Tibial nerve (tissue), 4 donors: ENCODE data around the gene SH3TC1. TPM values are rescaled to one million over a fixed set of nuclear protein-coding genes. Genes with fewer than 3 reads are reported as not detected.
A peak's percentile ranks its signal among the peaks of the same experiment; 100 is the strongest.

Source experiments
- DNase-seq, 2 donors: peaks; one replicate each; pipeline ENCODE4 v3.0.0-alpha.2; 2019; ENCODE audit warnings: low spot score in 2 of 2
- H3K27ac ChIP-seq, 4 donors: fragments of 200-600 bp; sonication (generic) in 3 of 4; one replicate each; pipeline ENCODE4 v1.5.1; 2017 to 2019; ENCODE audit warnings: mild to moderate bottlenecking in 1 of 4
- H3K27me3 ChIP-seq, 2 donors: fragments of 200-600 bp; sonication (generic) in 1 of 2; one replicate each; pipeline versions ENCODE4 v1.5.1 to v1.6.0; 2017 to 2019
- H3K36me3 ChIP-seq, 3 donors: fragments of 200-600 bp; sonication (generic); one replicate each; pipeline ENCODE4 v1.5.1; 2018 to 2019
- H3K4me1 ChIP-seq, 4 donors: fragments of 200-600 bp; sonication (generic) in 3 of 4; one replicate each; pipeline ENCODE4 v1.5.1; 2017 to 2019
- H3K4me3 ChIP-seq, 4 donors: fragments of 200-600 bp; sonication (generic) in 3 of 4; one replicate each; pipeline ENCODE4 v1.5.1; 2017 to 2019; ENCODE audit warnings: mild to moderate bottlenecking in 1 of 4, moderate library complexity in 1 of 4
- H3K9me3 ChIP-seq, 4 donors: fragments of 200-600 bp; sonication (generic) in 3 of 4; one replicate each; pipeline ENCODE4 v1.5.1; 2017 to 2019
- EP300 ChIP-seq, 2 donors: sonication (generic); formaldehyde crosslinking; IDR thresholded peaks; one replicate each; pipeline ENCODE4 v1.6.1; 2017; ENCODE audit warnings: antibody characterized with exemption in 2 of 2, mild to moderate bottlenecking in 1 of 2
- POLR2A ChIP-seq, 2 donors: fragments of 450-650 bp; IDR thresholded peaks; one replicate each; pipeline ENCODE4 v1.6.1; 2017; ENCODE audit warnings: antibody characterized with exemption in 2 of 2, mild to moderate bottlenecking in 2 of 2, moderate library complexity in 2 of 2
- WGBS, 2 donors: methylation state at CpG; one replicate each; pipeline ENCODE4 v1.1.5; 2018; 5-methylcytosine and 5-hydroxymethylcytosine counted together
- total RNA-seq, 4 donors: library from RNA; depleted of rRNA; stranded (reverse); fragments of >200 nt; gene quantifications; one replicate each; pipeline ENCODE4 v1.1.0, GENCODE V29; 2016
- TF ChIP-seq, protein P1 (sequence below), 5 experiments: fragments of 200-600 bp in 3 of 5; fragments of 450-650 bp in 2 of 5; sonication (generic) in 3 of 5; IDR thresholded peaks; one replicate each; pipeline ENCODE4 v1.5.1; 2016 to 2019; ENCODE audit warnings: antibody characterized with exemption in 5 of 5, mild to moderate bottlenecking in 3 of 5, moderate library complexity in 2 of 5

Gene SH3TC1
- total RNA-seq, 4 donors from 2014 or later = 31.6 to 176 (median 69.7) TPM

- TF ChIP-seq, protein P1, sequence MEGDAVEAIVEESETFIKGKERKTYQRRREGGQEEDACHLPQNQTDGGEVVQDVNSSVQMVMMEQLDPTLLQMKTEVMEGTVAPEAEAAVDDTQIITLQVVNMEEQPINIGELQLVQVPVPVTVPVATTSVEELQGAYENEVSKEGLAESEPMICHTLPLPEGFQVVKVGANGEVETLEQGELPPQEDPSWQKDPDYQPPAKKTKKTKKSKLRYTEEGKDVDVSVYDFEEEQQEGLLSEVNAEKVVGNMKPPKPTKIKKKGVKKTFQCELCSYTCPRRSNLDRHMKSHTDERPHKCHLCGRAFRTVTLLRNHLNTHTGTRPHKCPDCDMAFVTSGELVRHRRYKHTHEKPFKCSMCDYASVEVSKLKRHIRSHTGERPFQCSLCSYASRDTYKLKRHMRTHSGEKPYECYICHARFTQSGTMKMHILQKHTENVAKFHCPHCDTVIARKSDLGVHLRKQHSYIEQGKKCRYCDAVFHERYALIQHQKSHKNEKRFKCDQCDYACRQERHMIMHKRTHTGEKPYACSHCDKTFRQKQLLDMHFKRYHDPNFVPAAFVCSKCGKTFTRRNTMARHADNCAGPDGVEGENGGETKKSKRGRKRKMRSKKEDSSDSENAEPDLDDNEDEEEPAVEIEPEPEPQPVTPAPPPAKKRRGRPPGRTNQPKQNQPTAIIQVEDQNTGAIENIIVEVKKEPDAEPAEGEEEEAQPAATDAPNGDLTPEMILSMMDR (IDR thresholded peaks at IDR 0.05) = no peak
- TF ChIP-seq EP300 (IDR thresholded peaks at IDR 0.05) = peak in 1 of 2 donors; percentile 38
- 51 to 61% methylated on average over 14 to 18 of the region's 19 CpGs for WGBS, 2 donors
- H3K9me3 ChIP-seq = no peaks in the 10 kb centered on the region
- H3K4me3 ChIP-seq = no peak overlapping the region
- H3K27ac ChIP-seq = peak overlapping the region in 1 of 4 donors; percentile 26
- H3K36me3 ChIP-seq = no peaks in the 10 kb centered on the region
- peaks cover 0 to 34% (median 0%) of the 10 kb centered on the region in 4 donors for H3K4me1 ChIP-seq
- peak; percentile 37 to 43 for DNase-seq
- H3K27me3 ChIP-seq = no peaks in the 10 kb centered on the region
Observed at GRCh38 chr4:8281519-8282133, 82.5 kb downstream of the SH3TC1 start.

GRCh38 chr4:8282134-8282641 is 83.1 kb downstream of the SH3TC1 start:
- peaks cover 0 to 29% (median 0%) of the 10 kb centered on the region in 4 donors for H3K4me1 ChIP-seq
- peak overlapping the region in 1 of 4 donors; percentile 26 for H3K27ac ChIP-seq
- no peaks in the 10 kb centered on the region for H3K9me3 ChIP-seq
- WGBS, 2 donors = 85 to 98% methylated on average over 6 to 9 of the region's 14 CpGs
- TF ChIP-seq, protein P1 (IDR thresholded peaks at IDR 0.05) = no peak
- no peak for TF ChIP-seq EP300 (IDR thresholded peaks at IDR 0.05)
- no peaks in the 10 kb centered on the region for H3K27me3 ChIP-seq
- no peak for DNase-seq
- no peaks in the 10 kb centered on the region for H3K36me3 ChIP-seq
- H3K4me3 ChIP-seq = no peak overlapping the region

DNA sequence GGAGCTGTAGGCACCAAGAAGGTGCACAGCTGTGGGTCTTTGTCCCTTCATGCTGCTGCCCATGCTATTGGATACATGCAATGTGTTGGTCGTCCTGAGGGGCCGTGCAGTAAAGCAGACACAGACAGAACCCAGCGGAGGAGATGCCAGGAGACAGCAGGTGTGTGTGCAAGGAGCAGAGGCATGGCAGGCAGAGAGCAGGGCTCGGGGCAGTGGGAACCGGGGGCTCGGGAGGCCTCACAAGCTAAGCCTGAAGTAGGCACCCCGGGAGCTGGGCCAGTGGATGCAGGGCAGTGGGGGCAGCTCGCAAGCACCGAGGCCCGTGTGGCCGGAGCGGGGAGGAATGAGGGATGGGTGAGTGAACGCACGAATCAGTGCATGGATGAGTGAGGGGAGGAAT is 83.7 kb downstream of the SH3TC1 start:
- Histone ChIP-seq H3K9me3 (no peaks in the 10 kb centered on the region), H3K27ac (no peak overlapping the region), H3K4me1 (peaks cover 0 to 24% (median 0%) of the 10 kb centered on the region in 4 donors), H3K27me3 (no peaks in the 10 kb centered on the region), H3K4me3 (no peak overlapping the region), H3K36me3 (no peaks in the 10 kb centered on the region)
- TF ChIP-seq EP300 (IDR thresholded peaks at IDR 0.05) = no peak
- TF ChIP-seq, protein P1 (IDR thresholded peaks at IDR 0.05) = no peak
- TF ChIP-seq POLR2A (IDR thresholded peaks at IDR 0.05) = no peak
- DNase-seq = no peak
- WGBS, 2 donors = 89% methylated on average over 14 of the region's 14 CpGs

DNA sequence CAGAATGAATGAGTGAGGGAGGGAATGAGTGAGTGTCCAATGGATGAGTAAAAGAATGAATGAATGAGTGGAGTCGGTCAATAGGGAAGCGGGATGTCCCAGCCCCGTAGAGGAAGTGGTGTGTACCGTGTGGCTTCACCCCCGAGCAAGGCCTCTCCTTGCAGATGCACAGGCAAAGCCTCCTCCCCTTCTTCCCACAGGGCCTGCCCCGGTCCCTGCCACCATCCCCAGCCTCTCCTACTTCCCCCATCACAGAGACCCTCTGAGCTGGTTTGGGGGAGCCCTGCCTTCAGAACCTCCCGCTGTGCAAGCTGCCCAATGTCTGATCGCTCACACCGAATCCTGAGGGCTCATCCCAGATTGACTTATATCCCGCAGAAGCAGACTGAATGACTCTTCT is 84.1 kb downstream of the SH3TC1 start:
- TF ChIP-seq POLR2A (IDR thresholded peaks at IDR 0.05) (no peak), EP300 (IDR thresholded peaks at IDR 0.05) (no peak)
- TF ChIP-seq, protein P1 (IDR thresholded peaks at IDR 0.05) = no peak
- H3K27ac ChIP-seq = no peak overlapping the region
- no peak overlapping the region for H3K4me3 ChIP-seq
- H3K36me3 ChIP-seq = no peaks in the 10 kb centered on the region
- no peak for DNase-seq
- 74 to 82% methylated on average over 10 of the region's 10 CpGs for WGBS, 2 donors
- H3K9me3 ChIP-seq = no peaks in the 10 kb centered on the region
- H3K4me1 ChIP-seq = peaks cover 0 to 20% (median 0%) of the 10 kb centered on the region in 4 donors
- no peaks in the 10 kb centered on the region for H3K27me3 ChIP-seq

DNA sequence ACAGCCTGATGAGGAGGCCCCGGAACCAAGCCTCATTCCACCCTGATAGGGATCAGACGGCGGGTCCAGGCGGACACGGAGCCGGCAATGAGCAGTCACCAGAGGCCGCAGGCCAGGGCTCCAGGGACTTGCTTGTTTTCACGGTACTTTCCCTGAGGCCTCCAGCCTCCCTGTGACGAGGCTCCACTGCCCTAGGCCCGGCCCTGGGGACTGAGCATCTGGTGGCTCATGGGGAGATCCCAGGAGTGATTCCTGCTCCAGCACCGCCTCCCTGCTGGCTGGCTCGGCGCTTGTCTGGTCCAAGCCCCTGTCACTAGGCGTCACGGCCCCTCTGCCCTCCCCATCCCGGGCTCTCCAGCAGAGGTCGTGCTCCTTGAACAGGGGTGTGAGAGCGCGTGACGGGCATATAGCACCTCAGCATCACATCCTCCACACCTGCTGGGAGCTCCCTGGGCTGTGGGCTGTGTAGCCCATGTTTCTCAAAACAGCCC is 84.6 kb downstream of the SH3TC1 start:
- TF ChIP-seq EP300 (IDR thresholded peaks at IDR 0.05) (no peak), POLR2A (IDR thresholded peaks at IDR 0.05) (no peak)
- TF ChIP-seq, protein P1 (IDR thresholded peaks at IDR 0.05) = no peak
- Histone ChIP-seq H3K36me3 (no peaks in the 10 kb centered on the region), H3K9me3 (no peaks in the 10 kb centered on the region), H3K27me3 (no peaks in the 10 kb centered on the region), H3K4me3 (no peak overlapping the region), H3K27ac (no peak overlapping the region), H3K4me1 (peaks cover 0 to 15% (median 0%) of the 10 kb centered on the region in 4 donors)
- no peak for DNase-seq
- WGBS, 2 donors = 74 to 77% methylated on average over 13 to 20 of the region's 20 CpGs
